Islet precursor cell (in vitro differentiated cells): Measurements from ENCODE around the gene NWD2.
A peak's percentile ranks its signal among the peaks of the same experiment; 100 is the strongest.
"Not testable (repeated sequence)": the region's sequence is repeated elsewhere in the genome, so short reads cannot be mapped to it uniquely, and the experiment has no call there.

ENCODE experiments used
- DNase-seq: peaks from one replicate; pipeline ENCODE4 v3.0.0-alpha.2; 2018

The NWD2 gene

GRCh38 chr4:37393321-37393720 lies 148.8 kb downstream of the NWD2 start:
- DNase-seq: no peak

GRCh38 chr4:37393889-37394288 lies 149.3 kb downstream of the NWD2 start:
- DNase-seq: no peak

- DNase-seq: no peak
These were observed 153.0 kb downstream of the NWD2 start for GRCh38 chr4:37397505-37397904.

- DNase-seq: no peak
These were observed 155.8 kb downstream of the NWD2 start for GRCh38 chr4:37400241-37400881.

- DNase-seq: peak; percentile 82
These were observed 163.6 kb downstream of the NWD2 start for GRCh38 chr4:37407938-37408826.

- not testable (repeated sequence) for DNase-seq
These were observed 169.1 kb downstream of the NWD2 start for GRCh38 chr4:37413612-37414011.

GRCh38 chr4:37415845-37416369 lies 171.4 kb downstream of the NWD2 start:
- DNase-seq: peak; percentile 83

GRCh38 chr4:37421614-37422013 lies 177.1 kb downstream of the NWD2 start:
- DNase-seq: no peak

GRCh38 chr4:37422102-37422501 lies 177.6 kb downstream of the NWD2 start:
- no peak for DNase-seq

GRCh38 chr4:37422638-37423037 lies 178.1 kb downstream of the NWD2 start:
- no peak for DNase-seq

GRCh38 chr4:37423310-37423709 lies 178.8 kb downstream of the NWD2 start:
- DNase-seq: no peak

- DNase-seq: no peak
These were observed 180.2 kb downstream of the NWD2 start for GRCh38 chr4:37424753-37425152.

- no peak for DNase-seq
These were observed 181.3 kb downstream of the NWD2 start for GRCh38 chr4:37425857-37426256.

- no peak for DNase-seq
These were observed 182.7 kb downstream of the NWD2 start for GRCh38 chr4:37427193-37427592.

GRCh38 chr4:37429906-37430305 lies 185.4 kb downstream of the NWD2 start:
- DNase-seq: no peak

- no peak for DNase-seq
These were observed 186.3 kb downstream of the NWD2 start for GRCh38 chr4:37430718-37431416.

GRCh38 chr4:37431417-37431743 lies 186.8 kb downstream of the NWD2 start:
- no peak for DNase-seq

GRCh38 chr4:37434469-37434868 lies 189.9 kb downstream of the NWD2 start:
- DNase-seq: no peak

- no peak for DNase-seq
These were observed 192.0 kb downstream of the NWD2 start for GRCh38 chr4:37436546-37436945.

- DNase-seq: no peak
These were observed 192.6 kb downstream of the NWD2 start for GRCh38 chr4:37437163-37437562.

- no peak for DNase-seq
These were observed 194.2 kb downstream of the NWD2 start for GRCh38 chr4:37438564-37439279.

- DNase-seq: peak; percentile 82
These were observed 195.4 kb downstream of the NWD2 start for GRCh38 chr4:37439809-37440474.
